CD4-positive, alpha-beta T cell treated with Interleukin-21 for 1 hour (primary cell): ENCODE data around the gene SAMD8.
"Not testable (repeated sequence)": the region's sequence is repeated elsewhere in the genome, so short reads cannot be mapped to it uniquely, and the experiment has no call there.

Experiments used
- DNase-seq: peaks from one replicate; pipeline ENCODE4 v3.0.0-alpha.2; 2020

SAMD8 gene

GRCh38 chr10:75108684-75109458 is 2.6 kb upstream of the SAMD8 start:
- DNase-seq: no peak

- no peak for DNase-seq
Measured at GRCh38 chr10:75109459-75109778, 2.0 kb upstream of the SAMD8 start.

GRCh38 chr10:75110006-75110632 is 1.3 kb upstream of the SAMD8 start:
- no peak for DNase-seq

GRCh38 chr10:75111907-75112679 is 637 bp downstream of the SAMD8 start:
- peak; percentile 67 for DNase-seq

- DNase-seq: no peak
Measured at GRCh38 chr10:75115137-75115536, 3.7 kb downstream of the SAMD8 start.

GRCh38 chr10:75116941-75117775 is 5.7 kb downstream of the SAMD8 start:
- DNase-seq: not testable (repeated sequence)

- no peak for DNase-seq
Measured at GRCh38 chr10:75117995-75118394, 6.5 kb downstream of the SAMD8 start.

- not testable (repeated sequence) for DNase-seq
Measured at GRCh38 chr10:75119444-75120066, 8.1 kb downstream of the SAMD8 start.

- DNase-seq: no peak
Measured at GRCh38 chr10:75121322-75121721, 9.9 kb downstream of the SAMD8 start.

- DNase-seq: no peak
Measured at GRCh38 chr10:75122505-75122904, 11.0 kb downstream of the SAMD8 start.

- no peak for DNase-seq
Measured at GRCh38 chr10:75123088-75123682, 11.7 kb downstream of the SAMD8 start.

- no peak for DNase-seq
Measured at GRCh38 chr10:75126277-75126676, 14.8 kb downstream of the SAMD8 start.

- no peak for DNase-seq
Measured at GRCh38 chr10:75127471-75127870, 16.0 kb downstream of the SAMD8 start.

- not testable (repeated sequence) for DNase-seq
Measured at GRCh38 chr10:75128985-75129384, 17.5 kb downstream of the SAMD8 start.

- DNase-seq: no peak
Measured at GRCh38 chr10:75129537-75129936, 18.1 kb downstream of the SAMD8 start.

GRCh38 chr10:75133701-75134100 is 22.2 kb downstream of the SAMD8 start:
- not testable (repeated sequence) for DNase-seq

GRCh38 chr10:75136346-75136745 is 24.9 kb downstream of the SAMD8 start:
- DNase-seq: no peak

GRCh38 chr10:75137533-75138438 is 26.3 kb downstream of the SAMD8 start:
- DNase-seq: no peak

GRCh38 chr10:75140246-75140645 is 28.8 kb downstream of the SAMD8 start:
- no peak for DNase-seq

- no peak for DNase-seq
Measured at GRCh38 chr10:75143353-75143752, 31.9 kb downstream of the SAMD8 start.

- DNase-seq: no peak
Measured at GRCh38 chr10:75145590-75145989, 34.1 kb downstream of the SAMD8 start.
